ENCODE data around the gene RNF121. TPM values are rescaled to one million over a fixed set of nuclear protein-coding genes. Genes with fewer than 3 reads are reported as not detected.

Gene RNF121
- total and polyA plus RNA-seq, 7 experiments from 2014 or later, result 8.8 to 37.2 (median 20.2) TPM

- ChIA-PET CTCF (no interaction called here), POLR2A (no interaction called here)
- intact Hi-C loops (cut with micrococcal nuclease), result no loop called here
- H3K27ac Mint-ChIP-seq, result peak overlapping the region in 2 of 9 donors; percentile 9 to 15
- Histone ChIP-seq H3K36me3 (ENCODE audit: control insufficient read depth in 2 of 3, insufficient read depth in 3 of 3, low read length in 3 of 3) (peaks cover 31 to 94% (median 38%) of the 10 kb centered on the region in 3 experiments), H3K4me1 (ENCODE audit: control insufficient read depth in 2 of 2, insufficient read depth in 2 of 2, low read length in 2 of 2) (peaks cover 0 to 5% of the 10 kb centered on the region in 2 donors), H3K27me3 (ENCODE audit: control insufficient read depth in 2 of 2, insufficient read depth in 2 of 2, low read length in 2 of 2) (no peaks in the 10 kb centered on the region), H3K27ac (ENCODE audit: low read depth, low read length) (no peak overlapping the region), H3K4me3 (ENCODE audit: low read length) (no peak overlapping the region), H3K9me3 (ENCODE audit: control insufficient read depth in 2 of 3, low read length in 3 of 3) (no peaks in the 10 kb centered on the region)
- DNase-seq, result no peak
- peaks cover 9 to 56% (median 23%) of the 10 kb centered on the region in 5 donors for H3K36me3 Mint-ChIP-seq
- no peaks in the 10 kb centered on the region for H3K27me3 Mint-ChIP-seq
- no peaks in the 10 kb centered on the region for H3K9me3 Mint-ChIP-seq
- no peak for ATAC-seq
- no peak overlapping the region for H3K4me3 Mint-ChIP-seq
- H3K4me1 Mint-ChIP-seq, result peaks cover 4 to 20% (median 18%) of the 10 kb centered on the region in 7 donors
Measured at GRCh38 chr11:72004515-72005346, 75.9 kb downstream of the RNF121 start.

- DNase-seq (no peak), ATAC-seq (no peak)
- no peak overlapping the region for H3K4me3 ChIP-seq (ENCODE audit: low read length)
- peaks cover 38 to 97% (median 47%) of the 10 kb centered on the region in 3 experiments for H3K36me3 ChIP-seq (ENCODE audit: control insufficient read depth in 2 of 3, insufficient read depth in 3 of 3, low read length in 3 of 3)
- no peak overlapping the region for H3K27ac ChIP-seq (ENCODE audit: low read depth, low read length)
- Mint-ChIP-seq H3K27me3 (no peaks in the 10 kb centered on the region), H3K4me1 (peaks cover 1 to 14% (median 10%) of the 10 kb centered on the region in 7 donors), H3K4me3 (no peak overlapping the region), H3K27ac (peak overlapping the region in 2 of 9 donors; percentile 8 to 13), H3K36me3 (peaks cover 9 to 60% (median 23%) of the 10 kb centered on the region in 5 donors), H3K9me3 (peaks cover 0 to 2% (median 0%) of the 10 kb centered on the region in 11 donors)
- no peaks in the 10 kb centered on the region for H3K27me3 ChIP-seq (ENCODE audit: control insufficient read depth in 2 of 2, insufficient read depth in 2 of 2, low read length in 2 of 2)
- H3K9me3 ChIP-seq (ENCODE audit: control insufficient read depth in 2 of 3, low read length in 3 of 3), result no peaks in the 10 kb centered on the region
- intact Hi-C loops (cut with micrococcal nuclease), result no loop called here
- ChIA-PET CTCF (interaction anchor here (0.5 to 2.3 kb wide), 2 partner anchors 59 to 85 kb away, joined by 4 to 6 read pairs; no protein-coding TSS in a partner anchor), POLR2A (interaction anchor here (1.1 to 1.5 kb wide), 2 partner anchors 10 to 37 kb away, joined by 3 to 4 read pairs; no protein-coding TSS in a partner anchor)
- H3K4me1 ChIP-seq (ENCODE audit: control insufficient read depth in 2 of 2, insufficient read depth in 2 of 2, low read length in 2 of 2), result no peaks in the 10 kb centered on the region
Measured at GRCh38 chr11:72005347-72006260, 76.8 kb downstream of the RNF121 start.

DNA sequence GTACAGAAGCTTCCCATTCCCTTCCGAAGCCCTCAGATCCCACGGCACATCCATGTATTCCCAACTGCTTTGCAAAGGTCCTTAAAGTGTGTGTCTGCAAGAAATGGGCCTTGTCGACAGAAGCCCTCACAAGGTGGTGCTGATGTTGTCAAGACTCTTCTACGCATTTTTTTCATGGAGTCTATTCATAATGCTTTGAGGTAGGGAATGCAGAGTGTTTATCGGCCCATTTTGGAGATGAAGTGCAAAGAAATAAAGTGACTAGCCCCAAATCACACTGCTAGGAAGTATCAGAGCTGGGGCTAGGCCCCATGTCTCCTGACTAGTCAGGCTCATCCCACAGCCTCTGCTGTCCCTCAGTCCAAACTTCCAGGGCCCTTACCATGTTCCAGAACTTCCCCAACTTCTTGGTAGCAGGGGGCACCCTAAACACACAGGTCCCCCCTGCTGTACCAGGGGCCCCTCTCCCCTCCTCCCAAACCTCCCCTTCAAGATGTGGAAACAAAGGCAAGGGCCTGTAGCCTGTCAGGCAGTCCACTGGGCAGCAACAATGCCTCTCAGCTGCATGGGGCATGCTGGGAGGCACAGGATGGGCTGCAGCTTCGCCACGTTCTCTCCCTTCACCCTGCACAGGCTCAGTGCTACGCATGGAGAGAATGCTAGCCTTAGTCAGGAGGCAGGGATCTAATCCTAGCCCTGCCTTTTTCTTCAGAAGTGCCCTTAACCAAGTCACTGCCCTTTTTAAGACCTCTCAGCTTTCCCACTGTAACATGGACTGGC is 77.7 kb downstream of the RNF121 start:
- Mint-ChIP-seq H3K36me3 (peaks cover 9 to 63% (median 27%) of the 10 kb centered on the region in 5 donors), H3K9me3 (peaks cover 0 to 2% (median 0%) of the 10 kb centered on the region in 11 donors), H3K27me3 (no peaks in the 10 kb centered on the region), H3K4me1 (peaks cover 0 to 14% (median 8%) of the 10 kb centered on the region in 7 donors), H3K27ac (peak overlapping the region in 5 of 9 donors; percentile 13 to 67 (median 22)), H3K4me3 (no peak overlapping the region)
- H3K36me3 ChIP-seq (ENCODE audit: control insufficient read depth in 2 of 3, insufficient read depth in 3 of 3, low read length in 3 of 3), result peaks cover 46 to 99% (median 51%) of the 10 kb centered on the region in 3 experiments
- no peaks in the 10 kb centered on the region for H3K4me1 ChIP-seq (ENCODE audit: control insufficient read depth in 2 of 2, insufficient read depth in 2 of 2, low read length in 2 of 2)
- H3K27ac ChIP-seq (ENCODE audit: low read depth, low read length), result no peak overlapping the region
- intact Hi-C loops (cut with micrococcal nuclease), result no loop called here
- no peak overlapping the region for H3K4me3 ChIP-seq (ENCODE audit: low read length)
- H3K9me3 ChIP-seq (ENCODE audit: control insufficient read depth in 2 of 3, low read length in 3 of 3), result no peaks in the 10 kb centered on the region
- ATAC-seq, result no peak
- no peaks in the 10 kb centered on the region for H3K27me3 ChIP-seq (ENCODE audit: control insufficient read depth in 2 of 2, insufficient read depth in 2 of 2, low read length in 2 of 2)
- ChIA-PET CTCF (interaction anchor here (0.5 to 2.3 kb wide), 2 partner anchors 58 to 84 kb away, joined by 4 to 6 read pairs; no protein-coding TSS in a partner anchor), POLR2A (interaction anchor here (0.7 to 1.5 kb wide), 3 partner anchors 8 to 36 kb away, joined by 3 to 4 read pairs (median 3); partner anchors contain the start of gene IL18BP)
- no peak for DNase-seq

DNA sequence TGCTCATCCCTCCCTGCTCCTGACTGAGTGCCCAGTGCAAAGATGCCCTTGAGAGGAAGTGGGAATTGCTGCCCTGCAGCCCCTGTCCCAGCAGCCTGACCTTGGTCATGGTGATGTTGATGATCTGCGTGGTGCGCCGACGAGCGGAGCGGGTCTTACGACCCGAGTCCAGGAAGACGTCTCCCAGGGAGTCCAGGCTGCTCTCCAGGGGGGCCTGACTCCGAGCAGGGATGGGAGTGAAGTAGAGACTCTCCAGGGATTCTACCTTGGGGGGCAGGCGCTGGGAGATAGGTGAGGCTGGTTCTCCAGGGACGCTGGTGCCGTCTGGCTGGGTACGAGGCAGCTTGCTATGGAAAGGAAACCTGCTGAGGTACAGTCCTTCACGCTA is 78.2 kb downstream of the RNF121 start:
- H3K27ac ChIP-seq (ENCODE audit: low read depth, low read length), result no peak overlapping the region
- no peak for ATAC-seq
- no peak overlapping the region for H3K4me3 ChIP-seq (ENCODE audit: low read length)
- intact Hi-C loops (cut with micrococcal nuclease), result no loop called here
- peaks cover 52 to 99% (median 56%) of the 10 kb centered on the region in 3 experiments for H3K36me3 ChIP-seq (ENCODE audit: control insufficient read depth in 2 of 3, insufficient read depth in 3 of 3, low read length in 3 of 3)
- H3K36me3 Mint-ChIP-seq, result peaks cover 9 to 57% (median 23%) of the 10 kb centered on the region in 5 donors
- H3K4me3 Mint-ChIP-seq, result no peak overlapping the region
- H3K9me3 Mint-ChIP-seq, result peaks cover 0 to 2% (median 0%) of the 10 kb centered on the region in 11 donors
- DNase-seq, result no peak
- peaks cover 0 to 9% (median 6%) of the 10 kb centered on the region in 7 donors for H3K4me1 Mint-ChIP-seq
- ChIA-PET POLR2A (interaction anchor here (0.7 to 1.5 kb wide), 2 partner anchors 8 to 9 kb away, joined by 3 to 4 read pairs; partner anchors contain the start of gene IL18BP), CTCF (interaction anchor here (0.5 to 2.3 kb wide), 2 partner anchors 53 to 84 kb away, joined by 3 to 6 read pairs; no protein-coding TSS in a partner anchor)
- peak overlapping the region in 4 of 9 donors; percentile 15 to 32 (median 24) for H3K27ac Mint-ChIP-seq
- H3K27me3 Mint-ChIP-seq, result no peaks in the 10 kb centered on the region
- H3K4me1 ChIP-seq (ENCODE audit: control insufficient read depth in 2 of 2, insufficient read depth in 2 of 2, low read length in 2 of 2), result no peaks in the 10 kb centered on the region
- H3K9me3 ChIP-seq (ENCODE audit: control insufficient read depth in 2 of 3, low read length in 3 of 3), result no peaks in the 10 kb centered on the region
- H3K27me3 ChIP-seq (ENCODE audit: control insufficient read depth in 2 of 2, insufficient read depth in 2 of 2, low read length in 2 of 2), result no peaks in the 10 kb centered on the region

GRCh38 chr11:72007587-72007986 is 78.7 kb downstream of the RNF121 start:
- ATAC-seq (no peak), DNase-seq (no peak)
- no peaks in the 10 kb centered on the region for H3K27me3 Mint-ChIP-seq
- H3K27ac ChIP-seq (ENCODE audit: low read depth, low read length), result no peak overlapping the region
- ChIA-PET POLR2A (interaction anchor here (1.4 kb wide), 1 partner anchor 9 kb away, joined by 8 read pairs; the partner anchor contains the start of gene IL18BP), CTCF (interaction anchor here (0.5 to 2.3 kb wide), 2 partner anchors 54 to 83 kb away, joined by 3 to 6 read pairs; no protein-coding TSS in a partner anchor)
- H3K36me3 ChIP-seq (ENCODE audit: control insufficient read depth in 2 of 3, insufficient read depth in 3 of 3, low read length in 3 of 3), result peaks cover 57 to 99% (median 61%) of the 10 kb centered on the region in 3 experiments
- H3K4me3 Mint-ChIP-seq, result no peak overlapping the region
- peaks cover 9 to 54% (median 22%) of the 10 kb centered on the region in 5 donors for H3K36me3 Mint-ChIP-seq
- peaks cover 0 to 6% (median 1%) of the 10 kb centered on the region in 7 donors for H3K4me1 Mint-ChIP-seq
- H3K9me3 Mint-ChIP-seq, result peaks cover 0 to 2% (median 0%) of the 10 kb centered on the region in 11 donors
- no peak overlapping the region for H3K4me3 ChIP-seq (ENCODE audit: low read length)
- no peaks in the 10 kb centered on the region for H3K27me3 ChIP-seq (ENCODE audit: control insufficient read depth in 2 of 2, insufficient read depth in 2 of 2, low read length in 2 of 2)
- peak overlapping the region in 5 of 9 donors; percentile 25 to 83 (median 78) for H3K27ac Mint-ChIP-seq
- no peaks in the 10 kb centered on the region for H3K9me3 ChIP-seq (ENCODE audit: control insufficient read depth in 2 of 3, low read length in 3 of 3)
- intact Hi-C loops (cut with micrococcal nuclease), result no loop called here
- H3K4me1 ChIP-seq (ENCODE audit: control insufficient read depth in 2 of 2, insufficient read depth in 2 of 2, low read length in 2 of 2), result no peaks in the 10 kb centered on the region

Measured in naive thymus-derived CD4-positive, alpha-beta T cell (primary cell).